Spleen (tissue), 11 donors: ENCODE measurements around the gene LRRC3. TPM values are rescaled to one million over a fixed set of nuclear protein-coding genes. Genes with fewer than 3 reads are reported as not detected.

Source experiments
- DNase-seq: peaks from one replicate; pipeline ENCODE4 v3.0.0-alpha.2; 2020
- H3K27ac ChIP-seq, 8 donors: fragments of 200-600 bp; sonication (generic) in 7 of 8; 1 replicate in 4 of 8; 2 replicates in 4 of 8; pipeline versions ENCODE4 v1.5.0 to v1.8.0; 2016 to 2021; ENCODE audit warnings: inconsistent platforms in 4 of 8, mild to moderate bottlenecking in 4 of 8, moderate library complexity in 1 of 8
- H3K27me3 ChIP-seq, 7 donors: fragments of 200-600 bp; sonication (generic) in 6 of 7; replicated peaks in 1 of 7; 1 replicate in 4 of 7; 2 replicates in 3 of 7; pipeline versions ENCODE4 v1.5.0 to v1.8.0; 2016 to 2021; ENCODE audit warnings: inconsistent platforms in 3 of 7, mild to moderate bottlenecking in 1 of 7
- H3K36me3 ChIP-seq, 6 donors: fragments of 200-600 bp; sonication (generic) in 5 of 6; 1 replicate in 4 of 6; 2 replicates in 2 of 6; pipeline versions ENCODE4 v1.5.0 to v1.8.0; 2016 to 2021; ENCODE audit warnings: inconsistent platforms in 2 of 6
- H3K4me1 ChIP-seq, 6 donors: fragments of 200-600 bp; sonication (generic) in 5 of 6; 1 replicate in 3 of 6; 2 replicates in 3 of 6; pipeline versions ENCODE4 v1.5.0 to v1.8.0; 2016 to 2021; ENCODE audit warnings: inconsistent platforms in 3 of 6
- H3K4me3 ChIP-seq, 8 donors: fragments of 200-600 bp; sonication (generic) in 7 of 8; 1 replicate in 4 of 8; 2 replicates in 4 of 8; pipeline versions ENCODE4 v1.5.0 to v1.8.0; 2016 to 2021; ENCODE audit warnings: inconsistent platforms in 4 of 8, mild to moderate bottlenecking in 4 of 8, moderate library complexity in 2 of 8
- H3K9me3 ChIP-seq, 8 donors: fragments of 200-600 bp; sonication (generic) in 7 of 8; 1 replicate in 4 of 8; 2 replicates in 4 of 8; pipeline versions ENCODE4 v1.5.0 to v1.8.0; 2016 to 2021; ENCODE audit warnings: inconsistent platforms in 4 of 8
- CTCF ChIP-seq, 11 experiments: fragments of 200-600 bp in 7 of 11; fragments of 450-650 bp in 4 of 11; sonication (generic) in 4 of 11; IDR thresholded peaks in 8 of 11; conservative IDR thresholded peaks in 3 of 11; 1 replicate in 7 of 11; 2 replicates in 4 of 11; pipeline versions ENCODE4 v1.4.0 to v1.8.0; 2016 to 2021; ENCODE audit warnings: antibody characterized with exemption in 11 of 11, inconsistent platforms in 4 of 11, mild to moderate bottlenecking in 1 of 11
- POLR2A ChIP-seq, 3 donors: fragments of 450-650 bp; IDR thresholded peaks; one replicate each; pipeline ENCODE4 v1.5.1; 2017; ENCODE audit warnings: antibody characterized with exemption in 3 of 3, mild to moderate bottlenecking in 1 of 3
- POLR2AphosphoS5 ChIP-seq, 3 donors: sonication (generic); formaldehyde crosslinking; IDR thresholded peaks; one replicate each; pipeline ENCODE4 v1.5.1; 2017; ENCODE audit warnings: antibody characterized with exemption in 3 of 3
- WGBS, 5 donors: extraction: QIAGEN DNeasy Blood & Tissue Kit in 3 of 5; methylation state at CpG; one replicate each; pipeline versions ENCODE4 v1.1.5 to v1.1.7; 2013 to 2018; 5-methylcytosine and 5-hydroxymethylcytosine counted together
- intact Hi-C: fragments of 100-400 bp; cut with DNase I; formaldehyde crosslinking; loops from one replicate; pipeline ENCODE4 v1.15.0; 2023; ENCODE audit warnings: low total_unique reads
- polyA plus RNA-seq, 3 donors: library from polyadenylated mRNA; stranded (reverse); fragments of 200-250 nt; gene quantifications; one replicate each; pipeline ENCODE4 v1.2.1, GENCODE V29; 2013
- total RNA-seq, 7 donors: library from RNA; depleted of rRNA in 3 of 7; stranded (reverse); fragments of >200 nt in 3 of 7; fragmentation: NEBNext Ultra II Directional in 4 of 7; extraction: Animal tissue kit (Norgen Biotek cat#: 25700) in 4 of 7; gene quantifications; one replicate each; pipeline versions ENCODE4 v1.1.0 to v1.2.1, GENCODE V29; 2016 to 2021
- donor health status: healthy with polysubstance abuse.
- donor health status: DM: no; HTN: no; CAD: no; lungs with moderate emphysema.
- donor health status: DM: no; HTN: no; CAD: no.
- donor health status: Bipolar disorder and iron deficiency.
- donor health status: healthy.
- donor health status: DM: no; HTN: no; CAD: no.
- donor health status: DM: yes; HTN: yes; CAD: no.

LRRC3 gene
- total and polyA plus RNA-seq, 10 donors, result 0.24 to 4.9 (median 2.5) TPM

- intact Hi-C loops, result no loop called here
- peak; percentile 62 for DNase-seq
- Histone ChIP-seq H3K4me3 (no peak overlapping the region), H3K36me3 (peaks cover 0 to 51% (median 26%) of the 10 kb centered on the region in 6 donors), H3K27me3 (peaks cover 0 to 37% (median 3%) of the 10 kb centered on the region in 7 donors), H3K27ac (no peak overlapping the region), H3K4me1 (no peaks in the 10 kb centered on the region), H3K9me3 (peaks cover 0 to 3% (median 0%) of the 10 kb centered on the region in 8 donors)
- TF ChIP-seq POLR2A (IDR thresholded peaks at IDR 0.05) (no peak), POLR2AphosphoS5 (IDR thresholded peaks at IDR 0.05) (peak in 1 of 3 donors; percentile 26), CTCF (IDR thresholded peaks at IDR 0.05 in 8 of 11, conservative IDR thresholded peaks at IDR 0.05 in 3 of 11) (no peak)
- 74 to 87% (median 80%) methylated on average over 9 to 12 of the region's 12 CpGs for WGBS, 5 donors
Measured at GRCh38 chr21:44443891-44444285, 11.4 kb upstream of the LRRC3 start.

GRCh38 chr21:44444286-44444931 lies 10.9 kb upstream of the LRRC3 start:
- TF ChIP-seq CTCF (IDR thresholded peaks at IDR 0.05 in 8 of 11, conservative IDR thresholded peaks at IDR 0.05 in 3 of 11) (no peak), POLR2A (IDR thresholded peaks at IDR 0.05) (no peak), POLR2AphosphoS5 (IDR thresholded peaks at IDR 0.05) (no peak)
- peak; percentile 69 for DNase-seq
- peaks cover 0 to 42% (median 3%) of the 10 kb centered on the region in 7 donors for H3K27me3 ChIP-seq
- H3K27ac ChIP-seq, result no peak overlapping the region
- peaks cover 0 to 3% (median 0%) of the 10 kb centered on the region in 8 donors for H3K9me3 ChIP-seq
- peaks cover 0 to 46% (median 22%) of the 10 kb centered on the region in 6 donors for H3K36me3 ChIP-seq
- intact Hi-C loops, result no loop called here
- no peaks in the 10 kb centered on the region for H3K4me1 ChIP-seq
- WGBS, 5 donors, result 75 to 79% (median 78%) methylated on average over 19 to 21 of the region's 21 CpGs
- H3K4me3 ChIP-seq, result no peak overlapping the region

GRCh38 chr21:44445145-44445812 lies 10.0 kb upstream of the LRRC3 start:
- Histone ChIP-seq H3K4me1 (no peaks in the 10 kb centered on the region), H3K36me3 (peaks cover 0 to 37% (median 17%) of the 10 kb centered on the region in 6 donors), H3K9me3 (peaks cover 0 to 3% (median 0%) of the 10 kb centered on the region in 8 donors), H3K4me3 (no peak overlapping the region), H3K27me3 (peaks cover 0 to 51% (median 3%) of the 10 kb centered on the region in 7 donors), H3K27ac (no peak overlapping the region)
- intact Hi-C loops, result no loop called here
- TF ChIP-seq CTCF (IDR thresholded peaks at IDR 0.05 in 8 of 11, conservative IDR thresholded peaks at IDR 0.05 in 3 of 11) (no peak), POLR2A (IDR thresholded peaks at IDR 0.05) (no peak), POLR2AphosphoS5 (IDR thresholded peaks at IDR 0.05) (no peak)
- DNase-seq, result peak; percentile 16
- WGBS, 5 donors, result 73 to 77% (median 74%) methylated on average over 19 of the region's 19 CpGs

- H3K27me3 ChIP-seq, result peaks cover 0 to 60% (median 3%) of the 10 kb centered on the region in 7 donors
- no peaks in the 10 kb centered on the region for H3K4me1 ChIP-seq
- H3K4me3 ChIP-seq, result no peak overlapping the region
- no peak overlapping the region for H3K27ac ChIP-seq
- intact Hi-C loops, result no loop called here
- peaks cover 0 to 14% (median 9%) of the 10 kb centered on the region in 8 donors for H3K9me3 ChIP-seq
- peak; percentile 57 for DNase-seq
- WGBS, 5 donors, result 51 to 76% (median 74%) methylated on average over 3 to 13 of the region's 13 CpGs
- TF ChIP-seq POLR2AphosphoS5 (IDR thresholded peaks at IDR 0.05) (no peak), CTCF (IDR thresholded peaks at IDR 0.05 in 8 of 11, conservative IDR thresholded peaks at IDR 0.05 in 3 of 11) (no peak), POLR2A (IDR thresholded peaks at IDR 0.05) (no peak)
- H3K36me3 ChIP-seq, result peaks cover 0 to 3% (median 0%) of the 10 kb centered on the region in 6 donors
Measured at GRCh38 chr21:44448651-44449131, 6.6 kb upstream of the LRRC3 start.
